HCT116 (cell line): Measurements from ENCODE around the gene ELOA.

Experiments
- CTCF ChIP-seq, 3 experiments: fragments of 200-600 bp in 1 of 3; sonication (generic) in 1 of 3; IDR thresholded peaks in 2 of 3; conservative IDR thresholded peaks in 1 of 3; 2 replicates each; pipeline ENCODE4 v1.5.1; 2012 to 2017; ENCODE audit warnings: low read depth in 2 of 3, low read length in 2 of 3, antibody characterized with exemption in 1 of 3, borderline replicate concordance in 1 of 3, control low read depth in 1 of 3, mild to moderate bottlenecking in 1 of 3, mixed read lengths in 1 of 3, mixed run types in 1 of 3, moderate library complexity in 1 of 3; ENCODE audit not compliant: insufficient read depth in 1 of 3
- EZH2 ChIP-seq: fragments of 200-600 bp; sonication (generic); IDR thresholded peaks from 2 replicates; pipeline ENCODE4 v1.6.1; 2017; ENCODE audit warnings: antibody characterized with exemption, mixed run types
- MAX ChIP-seq: IDR thresholded peaks from 2 replicates; pipeline ENCODE4 v1.6.1; 2012
- POLR2A ChIP-seq: IDR thresholded peaks from 2 replicates; pipeline ENCODE4 v1.7.0; 2011; ENCODE audit warnings: borderline replicate concordance; ENCODE audit not compliant: insufficient read depth, insufficient read length; ENCODE audit errors: extremely low read depth
- POLR2AphosphoS5 ChIP-seq: IDR thresholded peaks from 2 replicates; pipeline ENCODE4 v1.6.1; 2011; ENCODE audit warnings: mild to moderate bottlenecking, low read depth, low read length, moderate library complexity
- RAD21 ChIP-seq: IDR thresholded peaks from 2 replicates; pipeline ENCODE4 v1.6.1; 2012; ENCODE audit warnings: low read depth, mild to moderate bottlenecking

- TF ChIP-seq POLR2A (no peak), CTCF (IDR thresholded peaks at IDR 0.05 in 2 of 3, conservative IDR thresholded peaks at IDR 0.05 in 1 of 3; ENCODE audit: borderline replicate concordance in 1 of 3, insufficient read depth in 1 of 3, low read depth in 2 of 3, low read length in 2 of 3) (no peak), RAD21 (no peak), MAX (no peak), EZH2 (no peak), POLR2AphosphoS5 (no peak)
Measured at GRCh38 chr1:23748016-23748415, 4.7 kb downstream of the ELOA start.
